Sigmoid colon (tissue), 4 donors: ENCODE measurements around the gene SCTR.

ENCODE experiments used
- POLR2A ChIP-seq, 2 donors: fragments of 450-650 bp; IDR thresholded peaks; one replicate each; pipeline ENCODE4 v1.6.1; 2016; ENCODE audit warnings: antibody characterized with exemption in 2 of 2, mild to moderate bottlenecking in 2 of 2, moderate library complexity in 2 of 2
- POLR2AphosphoS5 ChIP-seq, 4 donors: sonication (generic); formaldehyde crosslinking; IDR thresholded peaks; one replicate each; pipeline ENCODE4 v1.6.1; 2017; ENCODE audit warnings: antibody characterized with exemption in 4 of 4
- TF ChIP-seq, protein P1 (sequence below), 4 experiments: fragments of 450-650 bp in 3 of 4; fragments of 200-600 bp in 1 of 4; IDR thresholded peaks; one replicate each; pipeline ENCODE4 v1.5.1; 2016 to 2019; ENCODE audit warnings: antibody characterized with exemption in 4 of 4, mild to moderate bottlenecking in 3 of 4, moderate library complexity in 2 of 4

DNA sequence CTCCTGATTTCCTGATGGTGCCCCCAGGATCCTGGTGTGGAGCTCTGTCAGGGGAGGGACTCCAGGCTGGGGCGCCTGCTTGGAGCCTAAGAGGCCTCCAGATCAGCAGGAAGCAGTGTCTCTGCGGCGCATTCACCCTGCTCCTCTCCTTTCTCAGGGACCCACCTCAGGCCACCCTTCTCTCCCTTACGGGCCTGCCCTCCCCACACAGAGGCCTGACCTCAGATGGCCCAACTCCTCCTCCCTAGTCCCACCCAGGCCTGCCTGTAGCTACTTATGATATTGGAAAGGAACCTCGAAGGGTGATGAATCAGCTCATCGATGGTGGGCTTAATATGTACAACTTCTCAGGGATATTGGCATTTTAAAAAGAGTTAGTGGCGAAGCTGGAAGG, 82.1 kb downstream of the SCTR start:
- TF ChIP-seq, protein P1, sequence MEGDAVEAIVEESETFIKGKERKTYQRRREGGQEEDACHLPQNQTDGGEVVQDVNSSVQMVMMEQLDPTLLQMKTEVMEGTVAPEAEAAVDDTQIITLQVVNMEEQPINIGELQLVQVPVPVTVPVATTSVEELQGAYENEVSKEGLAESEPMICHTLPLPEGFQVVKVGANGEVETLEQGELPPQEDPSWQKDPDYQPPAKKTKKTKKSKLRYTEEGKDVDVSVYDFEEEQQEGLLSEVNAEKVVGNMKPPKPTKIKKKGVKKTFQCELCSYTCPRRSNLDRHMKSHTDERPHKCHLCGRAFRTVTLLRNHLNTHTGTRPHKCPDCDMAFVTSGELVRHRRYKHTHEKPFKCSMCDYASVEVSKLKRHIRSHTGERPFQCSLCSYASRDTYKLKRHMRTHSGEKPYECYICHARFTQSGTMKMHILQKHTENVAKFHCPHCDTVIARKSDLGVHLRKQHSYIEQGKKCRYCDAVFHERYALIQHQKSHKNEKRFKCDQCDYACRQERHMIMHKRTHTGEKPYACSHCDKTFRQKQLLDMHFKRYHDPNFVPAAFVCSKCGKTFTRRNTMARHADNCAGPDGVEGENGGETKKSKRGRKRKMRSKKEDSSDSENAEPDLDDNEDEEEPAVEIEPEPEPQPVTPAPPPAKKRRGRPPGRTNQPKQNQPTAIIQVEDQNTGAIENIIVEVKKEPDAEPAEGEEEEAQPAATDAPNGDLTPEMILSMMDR (IDR thresholded peaks at IDR 0.05) = no peak
- TF ChIP-seq POLR2A (IDR thresholded peaks at IDR 0.05) (no peak), POLR2AphosphoS5 (IDR thresholded peaks at IDR 0.05) (no peak)
